Aorta (tissue), 5 donors: ENCODE measurements around the gene MYO18B. TPM values are rescaled to one million over a fixed set of nuclear protein-coding genes. Genes with fewer than 3 reads are reported as not detected.

ENCODE experiments used
- ATAC-seq: fragments of 200-7000 bp; cut with Tn5 transposase; one replicate; pipeline ENCODE4 v1.9.1; 2022; ENCODE audit warnings: moderate library complexity; ENCODE audit not compliant: low FRiP score
- DNase-seq, 2 donors: peaks; one replicate each; pipeline ENCODE4 v3.0.0-alpha.2; 2020
- H3K27ac ChIP-seq, 2 donors: one replicate each; pipeline ENCODE4 v1.5.1; 2013; ENCODE audit warnings: low read length in 2 of 2, mild to moderate bottlenecking in 2 of 2, moderate library complexity in 2 of 2, control low read depth in 1 of 2, inconsistent platforms in 1 of 2, low read depth in 1 of 2
- H3K27me3 ChIP-seq, 2 donors: one replicate each; pipeline ENCODE4 v1.6.1; 2013; ENCODE audit warnings: control low read depth in 1 of 2, low read length in 1 of 2, mild to moderate bottlenecking in 1 of 2, moderate library complexity in 1 of 2; ENCODE audit not compliant: insufficient read depth in 2 of 2, control insufficient read depth in 1 of 2
- H3K36me3 ChIP-seq, 2 donors: one replicate each; pipeline ENCODE4 v1.6.1; 2013; ENCODE audit warnings: control low read depth in 1 of 2, low read length in 1 of 2, mild to moderate bottlenecking in 1 of 2; ENCODE audit not compliant: insufficient read depth in 2 of 2, control insufficient read depth in 1 of 2
- H3K4me1 ChIP-seq, 2 donors: one replicate each; pipeline ENCODE4 v1.6.1; 2013; ENCODE audit warnings: low read length in 2 of 2, control low read depth in 1 of 2, mild to moderate bottlenecking in 1 of 2, moderate library complexity in 1 of 2; ENCODE audit not compliant: insufficient read depth in 2 of 2, control insufficient read depth in 1 of 2
- H3K4me3 ChIP-seq, 2 donors: one replicate each; pipeline ENCODE4 v1.5.1; 2013; ENCODE audit warnings: low read length in 2 of 2, control low read depth in 1 of 2, mild to moderate bottlenecking in 1 of 2
- H3K9me3 ChIP-seq: one replicate; pipeline ENCODE4 v1.6.1; 2013; ENCODE audit warnings: mild to moderate bottlenecking, low read length; ENCODE audit not compliant: control insufficient read depth
- WGBS, 2 donors: extraction: QIAGEN DNeasy Blood & Tissue Kit; methylation state at CpG; one replicate each; pipeline ENCODE4 v1.1.7; 2013; 5-methylcytosine and 5-hydroxymethylcytosine counted together
- intact Hi-C, 2 donors: fragments of 100-400 bp; cut with DNase I; formaldehyde crosslinking; loops; one replicate each; pipeline versions ENCODE4 v1.14.2 to v1.15.0; 2022
- polyA plus RNA-seq, 2 donors: library from polyadenylated mRNA; stranded (reverse); fragments of 200-250 nt; gene quantifications; one replicate each; pipeline ENCODE4 v1.2.3, GENCODE V29; 2013
- total RNA-seq, 2 donors: library from RNA; stranded (reverse); fragmentation: NEBNext Ultra II Directional; extraction: Animal tissue kit (Norgen Biotek cat#: 25700); gene quantifications; one replicate each; pipeline ENCODE4 v1.2.1, GENCODE V29; 2021
- donor health status: healthy with polysubstance abuse.
- donor health status: Bipolar disorder and iron deficiency.
- donor health status: DM: no; HTN: no; CAD: no.
- donor health status: DM: no; HTN: no; CAD: no.
- donor health status: DM: yes; HTN: yes; CAD: no.

The MYO18B gene
- total and polyA plus RNA-seq, 4 donors: 10.1 to 31.6 (median 22.1) TPM

GRCh38 chr22:25939384-25939783, 197.4 kb downstream of the MYO18B start:
- H3K36me3 ChIP-seq: peaks cover 2 to 6% of the 10 kb centered on the region in 2 donors
- ATAC-seq (no peak), DNase-seq (no peak)
- peaks cover 2% of the 10 kb centered on the region for H3K9me3 ChIP-seq
- H3K4me3 ChIP-seq: no peak overlapping the region
- intact Hi-C loops: no loop called here
- H3K4me1 ChIP-seq: no peaks in the 10 kb centered on the region
- no peak overlapping the region for H3K27ac ChIP-seq
- no peaks in the 10 kb centered on the region for H3K27me3 ChIP-seq
- 92% methylated on average over 4 of the region's 4 CpGs for WGBS, 2 donors

- H3K4me3 ChIP-seq: no peak overlapping the region
- H3K27ac ChIP-seq: no peak overlapping the region
- ATAC-seq: no peak
- DNase-seq: no peak
- WGBS, 2 donors: 75 to 80% methylated on average over 2 of the region's 2 CpGs
- H3K36me3 ChIP-seq: peaks cover 2 to 6% of the 10 kb centered on the region in 2 donors
- no peaks in the 10 kb centered on the region for H3K27me3 ChIP-seq
- H3K4me1 ChIP-seq: no peaks in the 10 kb centered on the region
- peaks cover 2% of the 10 kb centered on the region for H3K9me3 ChIP-seq
- intact Hi-C loops: no loop called here
Measured at GRCh38 chr22:25940479-25940878, 198.5 kb downstream of the MYO18B start.

- Histone ChIP-seq H3K9me3 (no peaks in the 10 kb centered on the region), H3K36me3 (peaks cover 2 to 9% of the 10 kb centered on the region in 2 donors), H3K4me3 (no peak overlapping the region), H3K27ac (no peak overlapping the region), H3K4me1 (no peaks in the 10 kb centered on the region), H3K27me3 (no peaks in the 10 kb centered on the region)
- no peak for DNase-seq
- intact Hi-C loops: no loop called here
- 49 to 54% methylated on average over 8 of the region's 8 CpGs for WGBS, 2 donors
- no peak for ATAC-seq
Measured at GRCh38 chr22:25941365-25941960, 199.5 kb downstream of the MYO18B start.

DNA sequence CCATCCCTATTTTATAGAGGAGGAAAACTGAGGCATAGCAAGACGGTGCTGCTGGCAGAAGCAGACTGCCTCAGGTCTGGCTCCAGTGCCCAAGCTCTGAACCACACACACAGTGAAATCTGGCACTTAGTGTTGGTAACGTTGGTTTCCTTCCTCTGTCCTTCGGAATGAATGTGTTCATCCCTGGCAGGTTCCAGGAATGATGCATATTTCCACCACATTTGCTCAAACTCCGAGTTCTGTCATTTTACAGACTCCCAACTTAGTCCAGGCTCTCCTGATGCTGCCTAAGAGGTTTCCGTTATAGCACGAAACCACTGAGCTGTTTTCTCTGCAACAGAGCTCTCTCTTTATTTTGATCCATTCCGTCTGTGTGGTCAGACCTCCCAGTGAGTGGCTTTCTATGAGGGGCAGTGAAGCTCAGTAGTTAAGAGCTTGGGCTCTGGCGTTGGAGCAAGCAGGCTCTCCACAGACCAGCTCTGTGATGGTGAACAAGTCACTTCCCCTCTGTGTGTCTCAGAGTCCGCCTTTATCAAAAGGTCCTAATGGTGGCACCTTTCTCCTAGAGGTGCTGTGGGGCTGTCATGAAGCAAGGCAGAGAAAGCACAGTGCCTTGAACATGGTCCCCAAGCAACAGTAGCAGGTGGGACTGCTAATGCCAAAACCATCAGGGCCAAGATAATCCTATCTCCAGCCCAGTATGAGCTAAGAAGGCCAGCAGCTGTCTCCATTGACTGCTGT, 200.3 kb downstream of the MYO18B start:
- intact Hi-C loops: loop anchor here in 1 of 2 donors (1.0 kb wide), 1 partner anchor 33 kb away; no protein-coding TSS in a partner anchor
- Histone ChIP-seq H3K27ac (no peak overlapping the region), H3K36me3 (peaks cover 2 to 9% of the 10 kb centered on the region in 2 donors), H3K4me1 (no peaks in the 10 kb centered on the region), H3K9me3 (no peaks in the 10 kb centered on the region), H3K27me3 (no peaks in the 10 kb centered on the region), H3K4me3 (no peak overlapping the region)
- DNase-seq: no peak
- no peak for ATAC-seq
- 67 to 73% methylated on average over 9 of the region's 9 CpGs for WGBS, 2 donors

DNA sequence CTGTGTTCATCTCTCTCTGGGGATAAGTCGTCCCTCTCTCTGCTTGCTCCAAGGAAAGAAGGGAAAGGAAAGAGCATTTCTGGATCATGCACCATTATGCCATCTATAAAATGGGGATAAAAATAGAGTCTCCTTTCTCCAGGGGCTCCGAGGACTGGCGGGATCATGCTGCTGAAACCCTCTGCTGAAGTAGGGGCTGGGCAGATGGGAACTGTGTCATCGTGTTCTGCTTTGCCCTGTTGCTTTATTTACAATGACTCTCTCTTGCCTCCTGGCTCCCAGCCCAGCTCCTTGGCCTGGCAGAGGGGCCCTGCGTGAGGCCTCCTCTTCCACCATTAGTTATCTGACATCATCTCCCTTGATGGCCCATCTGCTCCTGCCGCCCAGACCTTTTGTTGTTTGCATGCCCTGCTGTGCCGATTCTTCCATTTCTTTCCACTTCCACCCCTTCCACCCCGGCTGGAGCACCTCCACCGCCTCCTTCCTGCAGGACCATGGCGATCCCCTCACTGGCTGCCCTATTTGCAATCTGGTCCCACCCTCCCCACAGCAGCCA, 200.9 kb downstream of the MYO18B start:
- no peak for ATAC-seq
- no peaks in the 10 kb centered on the region for H3K27me3 ChIP-seq
- intact Hi-C loops: loop anchor here in 1 of 2 donors (1.0 kb wide), 1 partner anchor 34 kb away; no protein-coding TSS in a partner anchor

GRCh38 chr22:25950111-25950510, 208.1 kb downstream of the MYO18B start:
- DNase-seq: no peak
- H3K4me1 ChIP-seq: no peaks in the 10 kb centered on the region
- intact Hi-C loops: no loop called here
- 56 to 68% methylated on average over 1 of the region's 1 CpG for WGBS, 2 donors
- H3K27ac ChIP-seq: no peak overlapping the region
- H3K36me3 ChIP-seq: peaks cover 6 to 32% of the 10 kb centered on the region in 2 donors
- H3K4me3 ChIP-seq: no peak overlapping the region
- no peaks in the 10 kb centered on the region for H3K9me3 ChIP-seq
- no peaks in the 10 kb centered on the region for H3K27me3 ChIP-seq
- ATAC-seq: no peak

More for the DNA sequence above, 200.9 kb downstream of the MYO18B start:
- H3K27ac ChIP-seq: no peak overlapping the region
- no peak for DNase-seq
- WGBS, 2 donors: 39 to 48% methylated on average over 10 of the region's 10 CpGs
- no peak overlapping the region for H3K4me3 ChIP-seq
- H3K4me1 ChIP-seq: no peaks in the 10 kb centered on the region
- H3K36me3 ChIP-seq: peaks cover 2 to 15% of the 10 kb centered on the region in 2 donors
- no peaks in the 10 kb centered on the region for H3K9me3 ChIP-seq

DNA sequence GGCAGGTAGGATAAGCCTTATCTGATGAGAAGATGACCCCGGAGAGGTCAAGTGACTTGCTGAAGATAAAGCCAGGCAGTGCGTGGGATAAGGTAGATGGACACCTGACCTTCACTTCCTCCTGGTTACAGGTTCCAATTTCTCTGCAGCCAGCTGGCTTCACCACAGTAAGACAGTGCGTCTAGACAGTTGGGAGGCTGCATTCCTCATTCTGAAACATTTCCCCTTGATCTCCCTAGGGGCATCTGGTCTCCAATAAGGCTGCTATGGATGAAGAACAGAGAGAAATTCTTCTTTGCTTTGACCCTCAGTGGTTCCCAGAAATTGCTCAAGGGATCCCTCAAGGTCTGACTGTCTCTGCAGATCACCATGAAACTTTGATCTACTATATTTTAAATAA, 211.3 kb downstream of the MYO18B start:
- Histone ChIP-seq H3K4me1 (no peaks in the 10 kb centered on the region), H3K27ac (no peak overlapping the region), H3K27me3 (no peaks in the 10 kb centered on the region), H3K36me3 (peaks cover 8 to 25% of the 10 kb centered on the region in 2 donors), H3K9me3 (no peaks in the 10 kb centered on the region), H3K4me3 (no peak overlapping the region)
- DNase-seq: no peak
- WGBS, 2 donors: 69 to 70% methylated on average over 3 of the region's 3 CpGs
- ATAC-seq: no peak
- intact Hi-C loops: no loop called here

- WGBS, 2 donors: 35 to 61% methylated on average over 4 of the region's 4 CpGs
- peaks cover 8 to 29% of the 10 kb centered on the region in 2 donors for H3K36me3 ChIP-seq
Measured at GRCh38 chr22:25953919-25954318, 211.9 kb downstream of the MYO18B start.

More at GRCh38 chr22:25953919-25954318, 211.9 kb downstream of the MYO18B start:
- Histone ChIP-seq H3K9me3 (no peaks in the 10 kb centered on the region), H3K4me3 (no peak overlapping the region), H3K4me1 (no peaks in the 10 kb centered on the region), H3K27me3 (no peaks in the 10 kb centered on the region), H3K27ac (no peak overlapping the region)
- intact Hi-C loops: no loop called here
- ATAC-seq (no peak), DNase-seq (no peak)
